Inflammatory macrophage treated with lipopolysaccharide for 4 hours (primary cell): ENCODE measurements around the gene LCK.
A peak's percentile ranks its signal among the peaks of the same experiment; 100 is the strongest.
"Not testable (repeated sequence)": the region's sequence is repeated elsewhere in the genome, so short reads cannot be mapped to it uniquely, and the experiment has no call there.

Source experiments
- DNase-seq: peaks from one replicate; pipeline ENCODE4 v3.0.0-alpha.2; 2020

LCK gene

GRCh38 chr1:32274646-32275340, 23.7 kb downstream of the LCK start:
- no peak for DNase-seq

DNA sequence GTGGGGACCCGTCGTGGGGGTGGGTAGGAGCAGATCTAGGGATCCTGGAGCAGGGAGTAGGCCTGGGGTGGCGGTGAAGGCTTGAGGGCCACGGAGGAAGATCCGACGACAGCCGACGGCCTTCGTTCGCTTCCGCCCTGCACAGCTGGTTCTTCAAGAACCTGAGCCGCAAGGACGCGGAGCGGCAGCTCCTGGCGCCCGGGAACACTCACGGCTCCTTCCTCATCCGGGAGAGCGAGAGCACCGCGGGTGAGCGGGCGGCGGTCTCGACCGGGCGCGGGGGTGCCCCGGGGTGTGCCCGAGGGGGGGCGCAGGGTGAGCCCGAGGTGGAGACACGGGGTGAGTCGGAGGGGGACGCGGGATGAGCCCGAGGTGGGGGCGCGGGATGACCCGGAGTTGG, 24.4 kb downstream of the LCK start:
- peak; percentile 3 for DNase-seq

GRCh38 chr1:32276032-32276782, 25.1 kb downstream of the LCK start:
- DNase-seq = no peak

- not testable (repeated sequence) for DNase-seq
These were observed 33.7 kb downstream of the LCK start for GRCh38 chr1:32284777-32285176.

DNA sequence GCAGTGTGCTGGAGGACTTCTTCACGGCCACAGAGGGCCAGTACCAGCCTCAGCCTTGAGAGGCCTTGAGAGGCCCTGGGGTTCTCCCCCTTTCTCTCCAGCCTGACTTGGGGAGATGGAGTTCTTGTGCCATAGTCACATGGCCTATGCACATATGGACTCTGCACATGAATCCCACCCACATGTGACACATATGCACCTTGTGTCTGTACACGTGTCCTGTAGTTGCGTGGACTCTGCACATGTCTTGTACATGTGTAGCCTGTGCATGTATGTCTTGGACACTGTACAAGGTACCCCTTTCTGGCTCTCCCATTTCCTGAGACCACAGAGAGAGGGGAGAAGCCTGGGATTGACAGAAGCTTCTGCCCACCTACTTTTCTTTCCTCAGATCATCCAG, 34.6 kb downstream of the LCK start:
- DNase-seq = no peak

DNA sequence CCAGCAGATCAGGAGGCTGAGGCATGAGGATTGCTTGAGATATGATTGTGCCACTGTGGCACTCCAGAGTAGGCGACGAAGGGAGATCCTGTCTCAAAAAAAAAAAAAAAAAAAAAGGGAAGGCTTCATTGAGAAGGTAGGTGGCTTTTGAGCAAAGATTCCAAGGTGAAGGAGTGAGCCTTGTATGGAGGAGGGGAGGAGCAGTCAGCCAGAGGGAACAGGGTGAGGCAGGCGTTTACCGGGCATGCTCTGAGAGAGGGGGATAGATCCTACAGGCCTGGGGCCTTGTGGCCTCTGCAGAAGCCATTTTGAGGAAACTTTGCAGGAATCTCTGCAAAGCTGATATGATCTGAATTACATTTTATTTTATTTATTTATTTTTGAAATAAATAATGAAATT, 35.7 kb downstream of the LCK start:
- no peak for DNase-seq

DNA sequence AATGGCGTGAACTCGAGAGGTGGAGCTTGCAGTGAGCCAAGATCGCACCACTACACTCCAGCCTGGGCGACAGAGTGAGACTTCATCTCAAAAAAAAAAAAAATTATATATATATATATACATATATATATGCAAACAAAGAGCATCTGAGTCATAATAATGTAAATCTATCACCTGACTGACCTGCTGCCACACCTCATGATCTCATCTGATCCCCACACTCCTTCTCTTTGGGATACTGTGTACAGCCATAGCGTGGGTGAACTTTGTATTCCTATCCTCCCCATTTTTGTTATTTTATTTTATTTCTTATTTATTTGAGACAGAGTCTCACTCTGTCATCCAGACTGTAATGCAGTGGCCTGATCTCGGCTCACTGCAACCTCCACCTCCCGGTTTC, 38.2 kb downstream of the LCK start:
- DNase-seq = no peak

DNA sequence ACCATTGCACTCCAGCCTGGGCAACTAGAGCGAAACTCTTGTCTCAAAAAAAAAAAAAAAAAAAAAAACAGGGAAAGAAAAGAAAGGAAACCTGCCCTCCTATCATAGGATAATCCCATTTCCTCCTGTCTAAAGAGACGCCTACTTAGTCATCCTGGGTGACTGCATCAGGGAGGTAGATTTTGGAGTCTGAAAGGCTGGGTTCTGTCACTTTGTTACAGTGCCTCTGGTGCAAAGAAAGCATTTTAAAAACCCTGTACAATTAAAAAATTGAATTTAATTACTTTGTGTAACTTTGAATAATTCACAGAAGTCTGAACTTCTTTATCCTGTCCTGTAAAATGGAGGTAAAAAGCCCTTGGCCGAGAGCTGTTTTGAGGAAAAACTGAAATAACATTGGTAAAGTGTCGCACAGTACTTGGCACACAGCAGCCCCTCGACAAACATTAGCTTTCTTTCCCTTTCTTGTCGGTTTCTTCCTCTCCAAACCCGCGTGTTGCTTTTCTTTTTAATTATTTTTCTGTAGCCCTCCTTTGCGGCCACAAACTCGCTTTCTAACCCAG, 40.2 kb downstream of the LCK start:
- DNase-seq = peak; percentile 35

- DNase-seq = peak; percentile 98
These were observed 40.9 kb downstream of the LCK start, which contains the start of gene HDAC1 for GRCh38 chr1:32291708-32292538. TSS of gene HDAC1 (plus strand) at chr1:32292083. CDS start at chr1:32292170, 87 bp downstream.

GRCh38 chr1:32298211-32298610, 47.1 kb downstream of the LCK start:
- DNase-seq = not testable (repeated sequence)

DNA sequence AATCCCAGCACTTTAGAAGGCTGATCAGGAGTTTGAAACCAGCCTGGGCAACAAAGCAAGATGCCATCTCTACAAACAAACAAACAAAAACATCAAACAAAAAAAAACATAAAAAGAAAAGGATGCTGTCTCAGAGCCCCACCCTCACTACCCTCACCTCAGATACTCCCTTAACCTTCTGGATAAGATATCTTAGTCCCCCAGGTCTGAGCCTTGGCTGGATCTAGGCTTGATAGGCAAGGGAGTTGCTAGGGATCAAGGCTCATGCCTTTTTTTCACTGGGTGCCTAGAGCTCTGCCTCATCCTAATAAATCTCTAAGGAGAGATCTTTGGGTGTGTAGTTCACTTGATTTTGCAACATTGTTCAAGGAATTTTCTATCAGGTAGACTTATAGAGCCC, 48.3 kb downstream of the LCK start:
- no peak for DNase-seq

GRCh38 chr1:32303358-32303757, 52.3 kb downstream of the LCK start:
- no peak for DNase-seq

GRCh38 chr1:32303997-32304622, 53.0 kb downstream of the LCK start:
- no peak for DNase-seq

- no peak for DNase-seq
These were observed 54.2 kb downstream of the LCK start for GRCh38 chr1:32305310-32305709.

GRCh38 chr1:32307324-32307723, 56.3 kb downstream of the LCK start:
- peak; percentile 59 for DNase-seq

DNA sequence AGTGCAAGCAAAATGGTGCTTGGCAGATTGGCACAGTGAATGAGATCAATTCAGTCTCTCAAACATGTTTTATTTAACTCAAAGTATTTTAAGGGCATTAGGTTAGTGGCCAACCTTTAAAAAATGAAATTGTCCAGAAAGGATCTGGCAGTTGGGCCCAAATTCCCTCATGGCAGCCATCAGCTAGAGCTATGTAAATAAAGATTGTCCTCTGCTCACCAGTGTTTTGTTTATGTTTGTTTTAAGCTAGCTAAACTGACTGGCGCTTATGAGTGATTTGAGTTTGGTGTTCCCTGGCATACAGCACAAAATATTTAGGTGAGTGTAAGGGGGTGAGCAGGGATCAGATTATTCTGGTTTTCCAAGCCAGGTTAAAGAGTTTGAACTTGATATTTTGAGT, 58.9 kb downstream of the LCK start:
- DNase-seq = no peak

GRCh38 chr1:32311709-32312393, 60.8 kb downstream of the LCK start:
- no peak for DNase-seq

DNA sequence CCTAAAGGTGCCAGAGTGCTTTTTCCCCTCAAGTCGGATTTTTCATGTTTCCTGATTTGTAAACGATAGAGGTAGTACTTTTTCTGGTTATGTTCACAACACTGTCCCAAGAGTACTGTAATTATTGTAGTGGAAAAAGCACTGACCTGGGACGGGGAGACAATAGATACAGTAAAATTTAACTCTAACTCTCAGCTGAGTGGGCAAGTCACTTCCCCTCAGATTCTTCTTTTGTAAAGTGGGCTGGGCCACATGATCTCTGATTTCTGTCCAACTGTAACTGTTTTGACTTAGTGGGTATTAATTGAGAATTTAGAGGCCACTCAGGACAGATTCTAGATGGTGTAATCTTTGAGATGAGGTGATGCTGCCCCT, 65.8 kb downstream of the LCK start:
- no peak for DNase-seq

GRCh38 chr1:32318127-32318869, 67.2 kb downstream of the LCK start:
- DNase-seq = no peak

- no peak for DNase-seq
These were observed 70.7 kb downstream of the LCK start for GRCh38 chr1:32321712-32322291.

DNA sequence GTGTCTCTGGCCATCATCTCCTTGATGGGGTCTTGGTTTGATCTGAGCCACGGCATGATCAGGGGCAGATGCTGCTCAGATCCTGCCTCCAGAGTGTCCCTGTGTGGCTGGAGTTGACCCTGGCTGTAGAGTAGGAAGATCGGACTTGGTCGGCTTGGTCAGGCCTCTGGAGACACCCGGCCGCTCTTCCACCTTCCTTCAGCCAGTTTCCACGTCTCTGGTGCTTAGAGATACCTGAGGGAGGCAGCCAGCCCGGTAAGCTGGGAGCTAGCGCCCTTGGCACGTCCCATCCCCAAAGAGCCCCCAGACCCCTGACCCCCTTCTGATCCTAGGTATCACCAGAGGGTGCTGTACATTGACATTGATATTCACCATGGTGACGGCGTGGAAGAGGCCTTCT, 76.1 kb downstream of the LCK start:
- DNase-seq = no peak
